ENCODE data around the gene LOXL1. TPM values are rescaled to one million over a fixed set of nuclear protein-coding genes. Genes with fewer than 3 reads are reported as not detected.

Gene LOXL1
- total and polyA plus RNA-seq, 2 of the 4 experiments (the other 2 are of a cell fraction) = 148 to 332 TPM

DNA sequence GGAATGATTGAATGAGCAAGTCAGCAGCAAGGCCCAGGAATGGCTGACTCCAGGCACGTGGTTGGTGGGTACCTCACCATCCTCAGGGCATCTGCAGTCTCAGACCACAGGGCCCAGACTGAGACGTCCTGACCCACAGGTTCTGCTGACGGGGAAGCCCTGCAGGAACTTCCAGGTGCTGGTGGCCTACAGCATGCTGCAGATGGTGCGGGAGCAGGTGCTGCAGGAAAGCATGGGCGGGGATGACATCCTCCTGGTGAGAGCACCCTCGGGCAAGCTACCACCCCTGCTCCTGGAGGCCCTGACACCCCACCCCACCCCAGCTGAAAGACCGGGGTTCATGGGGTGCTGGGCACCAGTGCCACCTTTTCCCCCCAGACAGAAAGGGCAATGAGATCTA lies 38.8 kb upstream of the LOXL1 start:
- in situ Hi-C loops (cut with MboI; ENCODE audit: low sequenced_read_pairs) (no loop called here), intact Hi-C loops (cut with micrococcal nuclease) (no loop called here), dilution Hi-C loops (cut with HindIII; ENCODE audit: low sequenced_read_pairs, unreplicated experiment) (no loop called here)
- Histone ChIP-seq H3K79me1 (ENCODE audit: low read depth in 1 of 2, low read length in 2 of 2) (no peaks in the 10 kb centered on the region), H4K8ac (ENCODE audit: low read depth in 2 of 2, low read length in 2 of 2) (no peak overlapping the region), H3K27me3 (ENCODE audit: control insufficient read depth, insufficient read depth, low read length) (peaks cover 60% of the 10 kb centered on the region), H3K27ac (ENCODE audit: insufficient read depth, low read length) (no peak overlapping the region), H2AK5ac (ENCODE audit: low read depth, low read length) (no peak overlapping the region), H3K4me1 (ENCODE audit: control insufficient read depth, insufficient read depth, low read length) (no peaks in the 10 kb centered on the region), H3K4ac (ENCODE audit: low read depth, low read length) (no peak overlapping the region), H4K91ac (ENCODE audit: insufficient read depth, low read depth, low read length) (no peak overlapping the region), H2BK15ac (ENCODE audit: low read depth, low read length) (no peak overlapping the region), H3K9ac (ENCODE audit: low read depth, low read length) (no peak overlapping the region), H3K18ac (ENCODE audit: low read depth, low read length) (no peak overlapping the region), H3K56ac (ENCODE audit: extremely low read depth, insufficient read depth, low read length) (no peak overlapping the region), H2BK20ac (ENCODE audit: low read depth, low read length) (no peak overlapping the region), H2BK5ac (ENCODE audit: low read depth, low read length, poor library complexity, severe bottlenecking) (no peak overlapping the region), H3K4me3 (ENCODE audit: insufficient read depth, low read depth, low read length) (no peak overlapping the region), H3K14ac (replicated peaks; ENCODE audit: low read depth, low read length) (no peak overlapping the region), H3K9me3 (ENCODE audit: control insufficient read depth, insufficient read depth, low read length) (no peaks in the 10 kb centered on the region; the same call in 1 of the 2 replicates), H2AFZ (replicated peaks; ENCODE audit: low read length, poor library complexity) (no peak overlapping the region), H2AK9ac (replicated peaks; ENCODE audit: low read depth, low read length, poor library complexity) (no peak overlapping the region), H3K4me2 (ENCODE audit: low read depth, low read length) (no peak overlapping the region), H3K9me1 (ENCODE audit: insufficient read depth, low read length) (no peaks in the 10 kb centered on the region), H4K20me1 (ENCODE audit: insufficient read depth, low read length) (0 out of 2 replicates have a peak, but pooled peaks cover 3% of the 10 kb centered on the region), H2BK120ac (ENCODE audit: low read depth, low read length) (no peak overlapping the region), H4K5ac (ENCODE audit: low read depth, low read length) (no peak overlapping the region), H3K23ac (ENCODE audit: low read depth, low read length) (no peak overlapping the region), H3K36me3 (ENCODE audit: control insufficient read depth, insufficient read depth, low read length) (no peaks in the 10 kb centered on the region)
- WGBS, 2 experiments (ENCODE audit: extremely low coverage in 2 of 2, insufficient read length in 1 of 2) = 45% methylated on average over 4 of the region's 7 CpGs; no CpG with 5 or more reads in 1 of the 2 experiments
- ChIA-PET CTCF (interaction anchor here (1.1 kb wide), 1 partner anchor 13 kb away, joined by 3 read pairs; no protein-coding TSS in a partner anchor), POLR2A (ENCODE audit: unreplicated experiment) (no interaction called here)
- DNase-seq = no peak
- no TSS peak for BruUV-seq (replicated peaks)
- ATAC-seq (ENCODE audit: low read depth) = no peak
- TF ChIP-seq SMC3 (IDR thresholded peaks at IDR 0.05; ENCODE audit: low read depth, low read length) (no peak), CEBPB (IDR thresholded peaks at IDR 0.05; ENCODE audit: low read depth, low read length) (no peak), FOS (IDR thresholded peaks at IDR 0.05; ENCODE audit: low read depth, low read length) (no peak), RAD21 (IDR thresholded peaks at IDR 0.05; ENCODE audit: low read length) (no peak), MAFK (IDR thresholded peaks at IDR 0.05; ENCODE audit: low read depth, low read length) (no peak), RFX5 (IDR thresholded peaks at IDR 0.05; ENCODE audit: low read depth, low read length) (no peak)
- TF ChIP-seq, protein P1, sequence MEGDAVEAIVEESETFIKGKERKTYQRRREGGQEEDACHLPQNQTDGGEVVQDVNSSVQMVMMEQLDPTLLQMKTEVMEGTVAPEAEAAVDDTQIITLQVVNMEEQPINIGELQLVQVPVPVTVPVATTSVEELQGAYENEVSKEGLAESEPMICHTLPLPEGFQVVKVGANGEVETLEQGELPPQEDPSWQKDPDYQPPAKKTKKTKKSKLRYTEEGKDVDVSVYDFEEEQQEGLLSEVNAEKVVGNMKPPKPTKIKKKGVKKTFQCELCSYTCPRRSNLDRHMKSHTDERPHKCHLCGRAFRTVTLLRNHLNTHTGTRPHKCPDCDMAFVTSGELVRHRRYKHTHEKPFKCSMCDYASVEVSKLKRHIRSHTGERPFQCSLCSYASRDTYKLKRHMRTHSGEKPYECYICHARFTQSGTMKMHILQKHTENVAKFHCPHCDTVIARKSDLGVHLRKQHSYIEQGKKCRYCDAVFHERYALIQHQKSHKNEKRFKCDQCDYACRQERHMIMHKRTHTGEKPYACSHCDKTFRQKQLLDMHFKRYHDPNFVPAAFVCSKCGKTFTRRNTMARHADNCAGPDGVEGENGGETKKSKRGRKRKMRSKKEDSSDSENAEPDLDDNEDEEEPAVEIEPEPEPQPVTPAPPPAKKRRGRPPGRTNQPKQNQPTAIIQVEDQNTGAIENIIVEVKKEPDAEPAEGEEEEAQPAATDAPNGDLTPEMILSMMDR (conservative IDR thresholded peaks at IDR 0.05; ENCODE audit: low read depth, low read length) = no peak
